Measurements from ENCODE around the gene PHKG1.
"Not testable (repeated sequence)": the region's sequence is repeated elsewhere in the genome, so short reads cannot be mapped to it uniquely, and the experiment has no call there.

PHKG1 gene

GRCh38 chr7:56092789-56093531, at the start of gene PHKG1:
PHKG1 (minus strand) TSS chr7:56092952; CDS start chr7:56088941, 4,011 bp downstream.
- DNase-seq: no peak

- not testable (repeated sequence) for DNase-seq
These were observed 38.3 kb upstream of the PHKG1 start for GRCh38 chr7:56131062-56131461.

- no peak for DNase-seq
These were observed 34.7 kb upstream of the PHKG1 start for GRCh38 chr7:56127241-56127975.

- no peak for DNase-seq
These were observed 33.1 kb upstream of the PHKG1 start for GRCh38 chr7:56125831-56126230.

GRCh38 chr7:56124981-56125380, 32.2 kb upstream of the PHKG1 start:
- DNase-seq: no peak

- peak; percentile 25 for DNase-seq
These were observed 28.7 kb upstream of the PHKG1 start for GRCh38 chr7:56121440-56121839.

GRCh38 chr7:56115852-56116538, 23.2 kb upstream of the PHKG1 start, which contains the start of gene NUPR2:
NUPR2 (minus strand) TSS chr7:56116417; CDS start chr7:56116314, 103 bp downstream.
- peak; percentile 57 for DNase-seq

- DNase-seq: not testable (repeated sequence)
These were observed 19.5 kb upstream of the PHKG1 start for GRCh38 chr7:56112244-56112643.

- no peak for DNase-seq
These were observed 17.9 kb upstream of the PHKG1 start for GRCh38 chr7:56110611-56111010.

- DNase-seq: no peak
These were observed 15.2 kb upstream of the PHKG1 start for GRCh38 chr7:56107954-56108258.

- peak; percentile 97 for DNase-seq
These were observed 13.6 kb upstream of the PHKG1 start, which contains the start of gene CHCHD2 for GRCh38 chr7:56106108-56107073. CHCHD2 (minus strand) TSS chr7:56106476; CDS start chr7:56106413, 63 bp downstream.

GRCh38 chr7:56105508-56105907, 12.8 kb upstream of the PHKG1 start:
- peak; percentile 69 for DNase-seq

GRCh38 chr7:56104138-56104537, 11.4 kb upstream of the PHKG1 start:
- DNase-seq: not testable (repeated sequence)

- no peak for DNase-seq
These were observed 6.9 kb upstream of the PHKG1 start for GRCh38 chr7:56099653-56100052.

- not testable (repeated sequence) for DNase-seq
These were observed 5.6 kb upstream of the PHKG1 start for GRCh38 chr7:56098187-56099008.

- no peak for DNase-seq
These were observed 4.9 kb upstream of the PHKG1 start for GRCh38 chr7:56097700-56098099.

- not testable (repeated sequence) for DNase-seq
These were observed 364 bp downstream of the PHKG1 start for GRCh38 chr7:56092388-56092787.

GRCh38 chr7:56091591-56091990, 1.2 kb downstream of the PHKG1 start:
- DNase-seq: no peak

- no peak for DNase-seq
These were observed 5.3 kb downstream of the PHKG1 start for GRCh38 chr7:56087445-56087844.

- no peak for DNase-seq
These were observed 6.0 kb downstream of the PHKG1 start for GRCh38 chr7:56086761-56087160.

GRCh38 chr7:56083150-56083785, 9.5 kb downstream of the PHKG1 start:
- DNase-seq: no peak
